GM23248 (cell line): Measurements from ENCODE around the gene CLDN14. TPM values are rescaled to one million over a fixed set of nuclear protein-coding genes. Genes with fewer than 3 reads are reported as not detected.

Experiments used
- DNase-seq: peaks from one replicate; pipeline ENCODE4 v3.0.0-alpha.2; 2015
- H2AFZ ChIP-seq: fragments of 200-600 bp; sonication (generic); 2 replicates; pipeline ENCODE4 v1.6.1; 2016; ENCODE audit warnings: antibody characterized with exemption
- H3F3A ChIP-seq: fragments of 200-600 bp; sonication (generic); 2 replicates; pipeline ENCODE4 v1.6.1; 2016; ENCODE audit warnings: mild to moderate bottlenecking, antibody characterized with exemption, mixed run types; ENCODE audit not compliant: insufficient read depth
- H3K27ac ChIP-seq: fragments of 200-600 bp; sonication (generic); 2 replicates; pipeline ENCODE4 v1.5.1; 2016; ENCODE audit warnings: mild to moderate bottlenecking
- H3K27me3 ChIP-seq: fragments of 200-600 bp; sonication (generic); replicated peaks from 2 replicates; pipeline ENCODE4 v1.6.1; 2016; ENCODE audit warnings: mild to moderate bottlenecking; ENCODE audit not compliant: insufficient read depth
- H3K36me3 ChIP-seq: fragments of 200-600 bp; sonication (generic); 2 replicates; pipeline ENCODE4 v1.6.1; 2016; ENCODE audit warnings: low read depth, mild to moderate bottlenecking
- H3K4me1 ChIP-seq: fragments of 200-600 bp; sonication (generic); 2 replicates; pipeline ENCODE4 v1.6.1; 2016; ENCODE audit warnings: mild to moderate bottlenecking; ENCODE audit not compliant: insufficient read depth
- H3K4me2 ChIP-seq: fragments of 200-600 bp; sonication (generic); one replicate; pipeline ENCODE4 v1.6.1; 2016; ENCODE audit warnings: mild to moderate bottlenecking; ENCODE audit not compliant: unreplicated experiment
- H3K4me3 ChIP-seq: fragments of 200-600 bp; sonication (generic); 2 replicates; pipeline ENCODE4 v1.5.1; 2016; ENCODE audit warnings: mild to moderate bottlenecking
- H3K79me2 ChIP-seq: fragments of 200-600 bp; sonication (generic); 2 replicates; pipeline ENCODE4 v1.6.1; 2016; ENCODE audit warnings: mild to moderate bottlenecking; ENCODE audit not compliant: insufficient read depth
- H3K9ac ChIP-seq: fragments of 200-600 bp; sonication (generic); 2 replicates; pipeline ENCODE4 v1.6.1; 2016; ENCODE audit warnings: mild to moderate bottlenecking
- H3K9me2 ChIP-seq: fragments of 200-600 bp; sonication (generic); 2 replicates; pipeline ENCODE4 v1.6.1; 2016; ENCODE audit warnings: mixed run types, mild to moderate bottlenecking, moderate library complexity; ENCODE audit not compliant: insufficient read depth
- H3K9me3 ChIP-seq: fragments of 200-600 bp; sonication (generic); one replicate; pipeline ENCODE4 v1.6.1; 2017; ENCODE audit warnings: low read depth
- H4K20me1 ChIP-seq: fragments of 200-600 bp; sonication (generic); 2 replicates; pipeline ENCODE4 v1.6.0; 2016; ENCODE audit not compliant: insufficient read depth
- EZH2 ChIP-seq: fragments of 200-600 bp; sonication (generic); IDR thresholded peaks from 2 replicates; pipeline ENCODE4 v1.6.1; 2018; ENCODE audit warnings: antibody characterized with exemption, mild to moderate bottlenecking; ENCODE audit not compliant: insufficient read depth, poor library complexity, severe bottlenecking
- EZH2phosphoT487 ChIP-seq: fragments of 200-600 bp; sonication (generic); IDR thresholded peaks from 2 replicates; pipeline ENCODE4 v1.6.1; 2018; ENCODE audit warnings: antibody characterized with exemption, moderate library complexity, mild to moderate bottlenecking, low read depth; ENCODE audit not compliant: insufficient read depth
- WGBS, 2 experiments: methylation state at CpG; one replicate each; pipeline ENCODE4 v1.1.6; 2015 to 2017; ENCODE audit warnings: low lambda C conversion rate in 2 of 2, low coverage in 1 of 2; ENCODE audit errors: missing lambda C conversion rate in 2 of 2; 5-methylcytosine and 5-hydroxymethylcytosine counted together
- in situ Hi-C: fragments of 300-500 bp; cut with MboI; formaldehyde crosslinking; loops from 2 replicates; pipeline ENCODE4 v1.15.0; 2020
- polyA plus RNA-seq: library from polyadenylated mRNA; unstranded; fragments of >200 nt; fragmentation: Nextera tagmentation; extraction: Ambion mirVana; gene quantifications from 2 replicates; pipeline ENCODE4 v1.2.1, GENCODE V29; 2016
- total RNA-seq: library from RNA; depleted of rRNA; stranded (reverse); fragments of >200 nt; shearing (Covaris generic); gene quantifications from 2 replicates; pipeline ENCODE4 v1.2.3, GENCODE V29; 2014

CLDN14 gene
- total and polyA plus RNA-seq, 2 experiments from 2014 or later: not detected

DNA sequence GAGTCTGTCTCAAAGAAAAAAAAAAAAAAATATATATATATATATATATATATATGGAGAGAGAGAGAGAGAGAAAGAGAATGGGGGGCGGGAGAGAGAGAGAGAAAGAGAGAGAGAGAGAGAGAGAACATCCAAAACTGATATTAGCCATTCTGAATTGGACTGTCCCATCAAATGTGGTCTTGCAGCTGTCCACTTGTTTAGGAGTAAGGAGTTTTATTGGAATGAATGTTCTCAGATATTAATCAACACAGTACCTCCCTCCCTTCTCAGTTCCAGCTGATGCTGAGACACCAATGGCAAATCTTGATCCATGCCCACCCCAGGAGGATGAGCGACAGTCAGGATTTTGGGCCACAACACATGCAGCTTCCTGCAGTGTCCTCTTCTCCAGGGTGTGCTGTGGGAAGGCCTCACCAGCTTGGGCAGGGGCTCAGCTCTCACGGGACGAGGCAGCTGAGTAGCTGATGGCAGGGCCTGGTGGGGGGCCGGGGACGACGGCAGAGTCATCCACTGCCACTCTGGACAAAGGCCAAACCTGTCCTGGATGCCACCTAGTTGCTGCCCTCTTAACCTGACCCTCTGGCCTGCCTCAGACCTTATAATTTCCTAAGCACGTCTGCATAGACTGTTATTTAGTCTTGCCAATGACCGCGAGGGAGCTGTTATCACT, 9.3 kb upstream of the CLDN14 start:
- no peaks in the 10 kb centered on the region for H3K36me3 ChIP-seq
- H3K27me3 ChIP-seq: no peaks in the 10 kb centered on the region
- no peaks in the 10 kb centered on the region for H3K9me3 ChIP-seq
- H2AFZ ChIP-seq: no peak overlapping the region
- TF ChIP-seq EZH2 (no peak), EZH2phosphoT487 (no peak)
- peaks cover 4% of the 10 kb centered on the region; the same call in 1 of the 2 replicates for H3K4me1 ChIP-seq
- H3K9me2 ChIP-seq: no peaks in the 10 kb centered on the region
- in situ Hi-C loops: no loop called here
- DNase-seq: no peak
- no peaks in the 10 kb centered on the region for H4K20me1 ChIP-seq
- no peak overlapping the region for H3K4me3 ChIP-seq
- 64 to 76% methylated on average over 8 to 10 of the region's 10 CpGs for WGBS, 2 experiments
- no peak overlapping the region for H3K4me2 ChIP-seq
- H3F3A ChIP-seq: 0 out of 2 replicates have a peak, but pooled peaks cover 11% of the 10 kb centered on the region
- no peaks in the 10 kb centered on the region for H3K79me2 ChIP-seq
- H3K9ac ChIP-seq: no peak overlapping the region
- H3K27ac ChIP-seq: no peak overlapping the region

DNA sequence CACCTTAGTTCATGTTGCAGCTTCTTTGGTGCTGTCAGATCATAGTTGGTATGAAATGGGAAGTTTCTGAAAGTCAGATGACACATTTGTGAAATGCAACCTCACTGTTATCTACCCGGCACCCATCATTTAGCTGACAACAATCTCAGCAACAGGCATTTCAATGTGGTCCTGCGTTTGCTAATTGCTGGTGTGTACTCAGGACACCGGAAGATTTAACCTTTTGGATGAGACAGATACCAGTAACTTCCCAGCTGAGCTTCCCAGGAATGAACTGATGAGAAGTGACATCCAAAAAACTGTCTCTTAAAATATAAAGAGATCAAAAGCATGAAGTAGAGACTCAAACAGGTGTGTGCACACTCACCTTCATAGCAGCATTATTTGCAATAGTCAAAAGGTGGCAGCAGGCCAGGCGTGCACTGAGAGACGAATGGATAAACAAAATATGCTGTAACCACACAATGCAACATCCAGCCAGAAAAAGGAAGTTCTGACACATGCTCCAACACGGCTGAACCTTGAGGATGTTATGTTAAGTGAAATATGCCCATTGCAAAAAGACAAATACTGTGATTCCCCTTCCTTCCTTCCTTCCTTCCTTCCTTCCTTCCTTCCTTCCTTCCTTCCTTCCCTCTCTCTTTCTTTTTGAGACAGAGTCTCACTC, 7.9 kb upstream of the CLDN14 start:
- DNase-seq: peak; percentile 17
- Histone ChIP-seq H3K4me1 (peaks cover 4% of the 10 kb centered on the region; the same call in 1 of the 2 replicates), H3K27ac (no peak overlapping the region), H3K27me3 (no peaks in the 10 kb centered on the region), H2AFZ (no peak overlapping the region), H3K4me2 (no peak overlapping the region), H3K9me3 (no peaks in the 10 kb centered on the region), H3K79me2 (no peaks in the 10 kb centered on the region), H3F3A (0 out of 2 replicates have a peak, but pooled peaks cover 11% of the 10 kb centered on the region), H3K9ac (no peak overlapping the region), H4K20me1 (no peaks in the 10 kb centered on the region), H3K9me2 (no peaks in the 10 kb centered on the region), H3K4me3 (no peak overlapping the region), H3K36me3 (no peaks in the 10 kb centered on the region)
- in situ Hi-C loops: no loop called here
- TF ChIP-seq EZH2 (no peak), EZH2phosphoT487 (no peak)
- 71 to 73% methylated on average over 6 of the region's 6 CpGs for WGBS, 2 experiments

DNA sequence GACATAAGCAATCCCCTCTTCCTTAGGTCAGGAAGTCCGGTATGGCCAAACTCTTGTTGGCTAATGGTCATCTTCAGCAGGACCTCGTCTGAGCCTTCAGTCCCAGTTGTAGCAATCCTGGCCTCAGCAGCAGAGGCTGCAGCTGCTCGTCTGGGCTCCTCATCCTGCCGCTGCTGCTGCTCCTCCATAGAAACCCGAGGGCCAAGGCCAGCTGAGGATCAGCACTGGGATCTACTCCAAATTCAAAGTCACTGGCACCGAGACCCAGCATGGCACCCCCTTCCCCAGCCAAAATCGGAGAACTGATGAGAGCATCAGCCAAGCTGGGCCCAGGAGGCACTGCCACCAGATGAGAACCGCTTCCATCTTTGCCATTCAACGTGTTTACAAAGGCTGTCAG, 6.3 kb upstream of the CLDN14 start:
- in situ Hi-C loops: no loop called here
- Histone ChIP-seq H2AFZ (no peak overlapping the region), H3K9ac (no peak overlapping the region), H3K9me3 (no peaks in the 10 kb centered on the region), H3K9me2 (no peaks in the 10 kb centered on the region), H3K4me3 (no peak overlapping the region), H3K4me1 (peaks cover under 1% of the 10 kb centered on the region; the same call in 1 of the 2 replicates), H3K4me2 (no peak overlapping the region), H3K79me2 (no peaks in the 10 kb centered on the region), H3K27me3 (no peaks in the 10 kb centered on the region), H3F3A (0 out of 2 replicates have a peak, but pooled peaks cover 4% of the 10 kb centered on the region), H4K20me1 (no peaks in the 10 kb centered on the region), H3K36me3 (no peaks in the 10 kb centered on the region), H3K27ac (no peak overlapping the region)
- TF ChIP-seq EZH2phosphoT487 (no peak), EZH2 (no peak)
- no peak for DNase-seq
- WGBS, 2 experiments: 80 to 85% methylated on average over 9 of the region's 9 CpGs

DNA sequence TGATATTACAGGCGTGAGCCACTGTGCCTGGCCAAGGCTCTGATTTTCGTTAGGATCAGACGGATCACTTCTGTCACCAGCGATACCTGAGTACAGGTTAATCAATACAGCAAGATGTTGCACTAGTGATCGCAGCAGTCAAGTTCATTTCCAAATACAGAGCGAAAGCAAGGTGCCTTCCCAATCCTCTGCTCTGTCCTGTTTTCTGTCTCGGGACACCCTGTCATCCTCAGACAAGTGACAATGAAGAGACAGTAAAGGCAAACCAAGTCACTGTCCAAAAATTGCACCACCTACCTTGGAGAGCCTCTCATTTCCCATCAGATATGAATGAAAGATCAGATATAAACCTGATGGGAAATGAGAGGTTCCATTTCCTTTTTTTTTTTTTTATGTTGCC, 5.6 kb upstream of the CLDN14 start:
- Histone ChIP-seq H4K20me1 (no peaks in the 10 kb centered on the region), H3K9ac (no peak overlapping the region)
- WGBS, 2 experiments: 89% methylated on average over 7 of the region's 7 CpGs

More for the DNA sequence above, 5.6 kb upstream of the CLDN14 start:
- no peaks in the 10 kb centered on the region for H3K4me1 ChIP-seq
- in situ Hi-C loops: no loop called here
- no peaks in the 10 kb centered on the region for H3F3A ChIP-seq
- no peaks in the 10 kb centered on the region for H3K9me2 ChIP-seq
- H3K9me3 ChIP-seq: no peaks in the 10 kb centered on the region
- no peaks in the 10 kb centered on the region for H3K79me2 ChIP-seq
- H3K36me3 ChIP-seq: no peaks in the 10 kb centered on the region
- TF ChIP-seq EZH2 (no peak), EZH2phosphoT487 (no peak)
- H3K27ac ChIP-seq: no peak overlapping the region
- no peak overlapping the region for H3K4me2 ChIP-seq
- H3K27me3 ChIP-seq: no peaks in the 10 kb centered on the region
- DNase-seq: no peak
- no peak overlapping the region for H2AFZ ChIP-seq
- no peak overlapping the region for H3K4me3 ChIP-seq
